Activated gamma-delta T cell treated with anti-CD3 and anti-CD28 coated beads, Interleukin-2, amount 50 U/mL, for 16 hours (primary cell): ENCODE data around the gene PFN4.
A peak's percentile ranks its signal among the peaks of the same experiment; 100 is the strongest.

Experiments used
- DNase-seq: peaks from one replicate; pipeline ENCODE4 v3.0.0-alpha.2; 2020; ENCODE audit warnings: low read depth

The PFN4 gene

DNA sequence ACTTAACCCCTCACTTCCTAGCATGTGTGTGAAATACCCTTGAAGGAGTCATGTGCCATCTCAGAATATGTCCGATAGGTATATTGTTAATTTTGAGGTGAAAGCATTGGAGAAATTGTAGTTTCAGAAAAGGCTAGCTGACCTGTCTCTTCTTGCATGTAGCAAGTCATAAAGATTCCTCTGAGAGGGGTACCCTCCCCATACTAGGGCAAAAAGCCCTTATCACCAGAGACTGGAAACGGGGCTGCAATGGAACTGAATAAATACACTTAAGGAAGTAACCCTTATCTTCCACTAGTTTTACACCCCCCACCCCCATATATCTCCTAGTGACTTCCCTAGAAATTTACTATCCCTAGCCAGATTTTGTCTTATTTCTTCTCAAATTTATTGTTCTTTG is 45.3 kb downstream of the PFN4 start:
- DNase-seq, result no peak

DNA sequence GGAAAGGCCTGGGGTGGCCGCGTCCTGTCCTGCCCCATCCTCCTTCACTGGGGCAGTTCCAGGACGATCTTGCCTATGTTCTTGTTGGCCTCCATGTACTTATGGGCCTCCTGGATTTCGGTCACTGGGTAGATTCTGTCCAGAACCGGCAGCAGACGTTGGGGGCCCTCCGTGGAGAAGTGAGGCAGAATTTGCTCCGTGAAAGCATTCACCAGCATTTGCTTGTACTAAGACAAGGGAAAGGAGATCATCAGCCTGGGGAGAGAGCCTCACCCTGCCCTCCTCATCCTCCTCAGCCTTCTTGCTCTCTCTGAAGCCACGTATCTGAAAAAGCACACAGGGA is 45.6 kb downstream of the PFN4 start:
- no peak for DNase-seq

DNA sequence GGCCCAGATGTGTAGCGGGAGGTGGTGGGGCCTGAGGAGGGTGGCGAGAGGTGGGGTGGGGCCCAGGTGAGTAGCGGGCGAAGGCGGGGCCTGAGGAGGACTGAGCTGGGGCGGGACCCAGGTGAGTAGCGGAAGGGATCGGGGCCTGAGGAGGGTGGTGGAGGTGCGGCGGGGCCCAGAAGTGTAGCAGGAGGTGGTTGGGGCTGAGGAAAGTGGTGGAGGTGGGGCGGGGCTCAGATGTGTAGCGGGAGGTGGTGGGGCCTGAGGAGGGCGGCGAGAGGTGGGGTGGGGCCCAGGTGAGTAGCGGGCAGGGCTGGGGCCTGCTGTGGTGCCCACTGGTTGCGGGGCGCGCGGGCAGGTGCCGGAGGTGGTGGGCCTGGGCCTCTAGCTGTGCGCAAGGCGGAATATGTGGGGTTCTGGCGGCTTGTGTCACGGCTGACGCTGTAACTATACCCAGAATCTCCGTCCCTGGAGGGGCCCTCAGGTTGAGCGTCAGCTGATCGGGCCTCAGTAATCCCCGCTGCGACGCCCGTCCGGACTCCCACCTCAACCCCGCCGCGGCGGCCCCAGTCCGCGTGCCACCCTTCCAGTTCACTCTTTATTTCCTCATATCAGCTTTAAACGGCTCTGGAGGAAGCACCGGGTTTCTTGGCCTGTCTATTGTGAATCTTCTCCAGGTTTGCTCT is 46.1 kb downstream of the PFN4 start:
- DNase-seq, result no peak

DNA sequence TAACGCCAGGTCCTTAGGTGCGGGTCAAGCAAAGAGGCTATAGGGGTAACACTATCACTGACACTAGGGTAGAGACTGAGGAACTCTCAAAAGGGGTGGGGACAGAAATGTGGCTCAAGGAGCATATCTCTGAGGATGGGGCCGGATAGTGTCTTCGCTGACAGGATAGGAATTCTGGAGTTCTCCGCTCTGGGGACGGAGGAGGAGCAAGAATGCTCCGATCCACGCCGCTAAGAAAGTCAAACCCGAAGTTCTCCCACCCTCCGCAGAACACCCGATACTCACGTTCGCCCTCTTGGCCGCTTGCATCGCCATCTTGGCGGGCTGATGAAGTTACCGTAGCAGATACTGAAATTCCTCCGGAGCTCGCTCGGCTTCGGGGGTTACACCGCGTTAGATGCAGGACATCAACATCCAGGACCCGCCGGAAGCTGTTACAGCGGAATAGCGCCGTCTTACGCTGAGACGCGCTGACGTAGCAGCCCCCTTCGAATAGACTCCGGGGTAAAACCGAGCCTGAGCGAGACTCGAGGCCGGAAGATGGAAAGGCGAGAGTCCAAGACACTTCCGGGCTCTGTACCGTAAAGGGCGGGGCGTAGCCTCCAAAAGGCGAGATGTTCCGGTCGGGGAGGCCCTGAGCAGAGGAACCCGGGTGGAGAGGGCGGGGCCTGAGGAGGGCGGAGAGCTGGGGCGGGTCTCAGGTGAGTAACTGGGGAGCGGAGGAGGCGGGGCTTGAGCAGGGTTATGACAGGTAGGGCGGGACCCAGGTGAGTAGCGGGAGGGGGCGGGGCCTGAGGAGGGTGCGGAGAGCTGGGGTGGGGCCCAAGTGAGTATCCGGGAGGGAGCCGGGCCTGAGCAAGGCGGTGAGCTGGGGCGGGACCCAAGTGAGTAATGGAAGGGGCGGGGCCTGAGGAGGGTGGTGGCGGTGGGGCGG is 47.0 kb downstream of the PFN4 start, which contains the start of gene SF3B6:
SF3B6 (minus strand) TSS at position 412 of the 934 bp plus-strand sequence; CDS start at position 315, 97 bp downstream.
- DNase-seq, result peak; percentile 99

DNA sequence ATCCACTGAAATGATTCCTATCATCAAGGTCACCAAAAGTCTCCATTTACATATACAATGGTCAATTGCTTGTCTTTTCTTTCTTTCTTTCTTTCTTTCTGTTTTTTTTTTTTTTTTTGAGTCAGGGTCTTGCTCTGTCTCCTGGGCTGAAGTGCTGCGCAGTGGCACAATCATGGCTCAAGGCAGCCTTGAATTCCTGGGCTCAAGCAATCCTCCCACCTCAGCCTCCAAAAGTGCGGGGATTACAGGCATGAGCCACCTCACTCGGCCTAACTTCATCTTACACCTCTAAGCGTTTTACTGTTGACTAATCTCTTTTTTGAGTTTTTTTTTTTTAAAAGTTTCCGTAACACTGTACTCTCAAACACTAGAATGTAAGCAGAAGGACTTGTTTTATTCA is 47.9 kb downstream of the PFN4 start:
- DNase-seq, result no peak

DNA sequence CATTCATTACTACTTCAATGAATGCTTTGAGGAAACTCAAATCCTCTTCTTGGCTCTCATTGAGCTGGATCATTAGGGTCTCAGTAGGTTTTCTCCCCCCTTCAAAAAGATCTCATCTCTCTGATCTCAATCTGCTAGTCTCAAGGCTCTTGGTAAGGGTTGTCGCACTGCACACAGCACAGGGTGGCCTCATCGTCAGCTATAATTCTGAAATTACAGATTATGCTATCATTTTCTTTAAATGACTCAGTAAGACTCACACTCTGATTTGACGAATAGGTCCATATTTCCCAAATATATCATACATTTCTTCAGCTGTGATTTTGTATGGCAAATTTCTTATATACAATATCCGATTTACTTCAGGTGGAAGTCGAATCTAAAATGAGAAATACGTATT is 49.3 kb downstream of the PFN4 start:
- no peak for DNase-seq

DNA sequence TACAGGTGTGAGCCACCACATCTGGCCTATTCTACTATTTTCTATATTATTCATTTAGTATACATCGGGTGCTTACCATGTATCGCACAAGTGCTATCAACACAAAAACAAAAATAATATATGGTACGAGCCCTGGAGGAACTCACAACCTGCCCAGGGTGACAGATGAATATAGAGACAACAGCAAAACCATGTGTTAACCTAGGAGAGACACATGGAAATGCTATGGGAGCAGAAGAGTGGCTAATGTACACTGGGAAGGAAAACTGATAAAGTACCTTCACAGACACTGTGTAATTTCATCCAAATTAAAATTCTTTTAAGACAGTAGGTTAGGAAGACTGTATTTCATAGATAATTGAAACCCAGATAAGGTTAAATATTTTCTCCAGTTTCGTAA is 50.9 kb downstream of the PFN4 start:
- no peak for DNase-seq

DNA sequence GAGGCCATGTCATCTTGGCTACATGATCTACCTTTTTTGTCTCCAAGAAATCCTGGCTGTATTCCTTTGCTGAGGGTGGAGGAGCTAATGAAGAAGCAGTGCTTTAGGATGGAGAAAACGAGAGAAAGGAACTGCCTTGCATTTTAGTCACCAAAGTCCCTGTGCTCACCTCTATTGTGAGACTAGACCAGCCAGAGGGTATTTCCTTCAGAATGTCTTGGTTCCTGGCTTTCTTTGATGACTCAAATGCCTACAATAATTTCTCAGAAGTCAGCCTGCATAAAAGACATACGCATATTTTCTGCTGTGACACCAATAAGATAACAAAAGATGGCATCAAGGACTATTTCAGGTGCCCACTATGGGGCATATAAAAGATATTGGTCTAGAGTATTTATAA is 57.8 kb downstream of the PFN4 start:
- no peak for DNase-seq
